Parathyroid adenoma (tissue), 2 donors: Measurements from ENCODE around the gene RNASE7.

ENCODE experiments used
- H2AFZ ChIP-seq: fragments of 300-600 bp; sonication (generic); one replicate; pipeline ENCODE4 v1.7.0; 2017; ENCODE audit warnings: antibody characterized with exemption, mild to moderate bottlenecking
- H3K27ac ChIP-seq: fragments of 300-600 bp; sonication (generic); one replicate; pipeline ENCODE4 v1.7.0; 2017
- H3K27me3 ChIP-seq: fragments of 300-600 bp; sonication (generic); one replicate; pipeline ENCODE4 v1.7.0; 2017; ENCODE audit warnings: low read length; ENCODE audit not compliant: control insufficient read depth, insufficient read depth
- H3K36me3 ChIP-seq: fragments of 300-600 bp; sonication (generic); one replicate; pipeline ENCODE4 v1.7.0; 2017; ENCODE audit warnings: low read length; ENCODE audit not compliant: control insufficient read depth, insufficient read depth
- H3K4me1 ChIP-seq: fragments of 300-600 bp; sonication (generic); one replicate; pipeline ENCODE4 v1.7.0; 2017; ENCODE audit warnings: control low read depth
- H3K4me2 ChIP-seq: fragments of 300-600 bp; sonication (generic); one replicate; pipeline ENCODE4 v1.7.0; 2017; ENCODE audit warnings: low read length
- H3K4me3 ChIP-seq: fragments of 300-600 bp; sonication (generic); one replicate; pipeline ENCODE4 v1.7.0; 2017; ENCODE audit warnings: low read depth, low read length
- H3K79me2 ChIP-seq: fragments of 300-600 bp; sonication (generic); one replicate; pipeline ENCODE4 v1.7.0; 2017; ENCODE audit warnings: control low read depth
- H3K9ac ChIP-seq: fragments of 300-600 bp; sonication (generic); one replicate; pipeline ENCODE4 v1.7.0; 2017; ENCODE audit warnings: mild to moderate bottlenecking
- H3K9me3 ChIP-seq: fragments of 300-600 bp; sonication (generic); one replicate; pipeline ENCODE4 v1.7.0; 2017; ENCODE audit warnings: low read length; ENCODE audit not compliant: control insufficient read depth
- TF ChIP-seq, protein P1 (sequence below): fragments of 300-600 bp; sonication (generic); IDR thresholded peaks from one replicate; pipeline ENCODE4 v1.7.0; 2017; ENCODE audit warnings: antibody characterized with exemption, mild to moderate bottlenecking
- donor health status: primary hyperparathyroidism.

Gene RNASE7

GRCh38 chr14:21054123-21054767 is 12.1 kb downstream of the RNASE7 start:
- no peaks in the 10 kb centered on the region for H3K27me3 ChIP-seq
- no peak overlapping the region for H3K4me3 ChIP-seq
- H3K27ac ChIP-seq, result peak overlapping the region; percentile 40
- no peaks in the 10 kb centered on the region for H3K9me3 ChIP-seq
- H3K36me3 ChIP-seq, result no peaks in the 10 kb centered on the region
- H2AFZ ChIP-seq, result peak overlapping the region; percentile 40
- H3K4me1 ChIP-seq, result peaks cover 21% of the 10 kb centered on the region
- TF ChIP-seq, protein P1, sequence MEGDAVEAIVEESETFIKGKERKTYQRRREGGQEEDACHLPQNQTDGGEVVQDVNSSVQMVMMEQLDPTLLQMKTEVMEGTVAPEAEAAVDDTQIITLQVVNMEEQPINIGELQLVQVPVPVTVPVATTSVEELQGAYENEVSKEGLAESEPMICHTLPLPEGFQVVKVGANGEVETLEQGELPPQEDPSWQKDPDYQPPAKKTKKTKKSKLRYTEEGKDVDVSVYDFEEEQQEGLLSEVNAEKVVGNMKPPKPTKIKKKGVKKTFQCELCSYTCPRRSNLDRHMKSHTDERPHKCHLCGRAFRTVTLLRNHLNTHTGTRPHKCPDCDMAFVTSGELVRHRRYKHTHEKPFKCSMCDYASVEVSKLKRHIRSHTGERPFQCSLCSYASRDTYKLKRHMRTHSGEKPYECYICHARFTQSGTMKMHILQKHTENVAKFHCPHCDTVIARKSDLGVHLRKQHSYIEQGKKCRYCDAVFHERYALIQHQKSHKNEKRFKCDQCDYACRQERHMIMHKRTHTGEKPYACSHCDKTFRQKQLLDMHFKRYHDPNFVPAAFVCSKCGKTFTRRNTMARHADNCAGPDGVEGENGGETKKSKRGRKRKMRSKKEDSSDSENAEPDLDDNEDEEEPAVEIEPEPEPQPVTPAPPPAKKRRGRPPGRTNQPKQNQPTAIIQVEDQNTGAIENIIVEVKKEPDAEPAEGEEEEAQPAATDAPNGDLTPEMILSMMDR, result no peak
- no peak overlapping the region for H3K9ac ChIP-seq
- H3K4me2 ChIP-seq, result no peak overlapping the region
- no peaks in the 10 kb centered on the region for H3K79me2 ChIP-seq

DNA sequence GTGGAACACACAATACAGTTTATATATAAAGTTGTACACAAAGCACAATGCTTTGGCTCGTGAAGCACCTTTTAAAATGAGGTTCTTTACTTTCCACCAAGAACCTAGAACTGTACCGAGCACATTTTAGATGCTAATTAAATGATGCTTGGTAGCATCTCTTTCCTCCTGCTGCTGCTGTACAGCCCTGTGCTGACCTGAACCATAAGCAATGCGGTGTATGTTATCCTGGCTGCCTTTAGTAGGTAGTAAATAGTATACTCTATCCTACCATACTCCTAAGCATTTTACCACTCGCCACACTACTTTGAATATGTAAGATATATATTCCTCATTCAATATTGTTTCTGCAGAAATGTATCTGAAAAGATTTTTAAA is 12.6 kb downstream of the RNASE7 start:
- no peaks in the 10 kb centered on the region for H3K9me3 ChIP-seq
- no peak overlapping the region for H3K4me2 ChIP-seq
- TF ChIP-seq, protein P1, result no peak
- no peaks in the 10 kb centered on the region for H3K79me2 ChIP-seq
- H3K4me1 ChIP-seq, result peaks cover 16% of the 10 kb centered on the region
- no peak overlapping the region for H3K9ac ChIP-seq
- no peak overlapping the region for H3K4me3 ChIP-seq
- no peaks in the 10 kb centered on the region for H3K27me3 ChIP-seq
- H3K36me3 ChIP-seq, result no peaks in the 10 kb centered on the region
- no peak overlapping the region for H2AFZ ChIP-seq
- no peak overlapping the region for H3K27ac ChIP-seq

DNA sequence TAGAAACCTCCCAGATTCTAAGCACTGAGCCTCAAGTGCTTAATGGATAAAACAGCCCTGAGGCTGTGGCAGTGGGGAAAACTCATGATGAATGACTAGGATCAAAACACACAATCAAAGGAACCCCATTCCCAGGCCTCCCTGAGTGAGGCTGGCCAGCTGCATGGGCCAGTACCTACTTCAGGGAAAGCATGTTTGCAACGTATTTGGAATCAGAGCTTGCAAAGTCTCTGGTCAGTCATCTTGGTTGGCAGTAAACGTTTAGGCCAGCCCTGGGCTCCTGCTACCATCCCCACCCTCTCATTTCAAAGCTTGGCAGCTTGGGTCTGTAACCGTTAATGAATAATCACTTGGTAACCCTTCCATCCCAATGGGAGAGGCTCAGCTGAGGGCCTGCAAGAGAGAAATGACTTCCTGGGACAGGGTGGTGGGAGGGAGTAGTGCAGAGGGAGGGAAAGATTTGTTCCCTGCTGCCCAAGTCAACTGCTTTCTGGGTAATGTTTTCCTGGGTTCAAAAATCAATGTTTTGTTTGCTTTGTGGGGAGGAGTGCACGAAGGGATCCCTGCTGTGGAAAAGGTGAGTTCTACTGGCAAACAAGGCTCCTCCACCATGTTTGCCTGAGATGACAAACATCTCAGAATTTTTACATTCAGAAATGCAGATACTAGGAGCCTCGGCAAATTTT is 13.4 kb downstream of the RNASE7 start:
- H3K79me2 ChIP-seq, result no peaks in the 10 kb centered on the region
- no peaks in the 10 kb centered on the region for H3K9me3 ChIP-seq
- peaks cover 8% of the 10 kb centered on the region for H3K4me1 ChIP-seq
- no peak overlapping the region for H3K4me2 ChIP-seq
- H3K36me3 ChIP-seq, result no peaks in the 10 kb centered on the region
- TF ChIP-seq, protein P1, result no peak
- H3K9ac ChIP-seq, result no peak overlapping the region
- no peak overlapping the region for H3K27ac ChIP-seq
- H2AFZ ChIP-seq, result peak overlapping the region; percentile 62
- no peak overlapping the region for H3K4me3 ChIP-seq
- H3K27me3 ChIP-seq, result no peaks in the 10 kb centered on the region

GRCh38 chr14:21056520-21057163 is 14.5 kb downstream of the RNASE7 start:
- no peak overlapping the region for H3K4me2 ChIP-seq
- H3K79me2 ChIP-seq, result no peaks in the 10 kb centered on the region
- peaks cover 8% of the 10 kb centered on the region for H3K4me1 ChIP-seq
- no peaks in the 10 kb centered on the region for H3K27me3 ChIP-seq
- no peak overlapping the region for H3K27ac ChIP-seq
- H2AFZ ChIP-seq, result no peak overlapping the region
- TF ChIP-seq, protein P1, result no peak
- no peaks in the 10 kb centered on the region for H3K36me3 ChIP-seq
- no peaks in the 10 kb centered on the region for H3K9me3 ChIP-seq
- no peak overlapping the region for H3K9ac ChIP-seq
- H3K4me3 ChIP-seq, result no peak overlapping the region
